Stimulated activated CD8-positive, alpha-beta memory T cell treated with anti-CD3 and anti-CD28 coated beads, Interleukin-12 subunit alpha, Interleukin-12 subunit beta, amount 100 ng/mL, for 24 hours (primary cell): ENCODE data around the gene RIMBP3C.
"Not testable (repeated sequence)": the region's sequence is repeated elsewhere in the genome, so short reads cannot be mapped to it uniquely, and the experiment has no call there.

Experiments used
- DNase-seq: peaks from one replicate; pipeline ENCODE4 v3.0.0-alpha.2; 2020; ENCODE audit errors: extremely low read depth

RIMBP3C gene

GRCh38 chr22:21573293-21573734 is 22.1 kb upstream of the RIMBP3C start:
- DNase-seq, result no peak

- DNase-seq, result no peak
Observed at GRCh38 chr22:21571679-21572078, 20.4 kb upstream of the RIMBP3C start.

GRCh38 chr22:21570398-21570797 is 19.1 kb upstream of the RIMBP3C start:
- no peak for DNase-seq

DNA sequence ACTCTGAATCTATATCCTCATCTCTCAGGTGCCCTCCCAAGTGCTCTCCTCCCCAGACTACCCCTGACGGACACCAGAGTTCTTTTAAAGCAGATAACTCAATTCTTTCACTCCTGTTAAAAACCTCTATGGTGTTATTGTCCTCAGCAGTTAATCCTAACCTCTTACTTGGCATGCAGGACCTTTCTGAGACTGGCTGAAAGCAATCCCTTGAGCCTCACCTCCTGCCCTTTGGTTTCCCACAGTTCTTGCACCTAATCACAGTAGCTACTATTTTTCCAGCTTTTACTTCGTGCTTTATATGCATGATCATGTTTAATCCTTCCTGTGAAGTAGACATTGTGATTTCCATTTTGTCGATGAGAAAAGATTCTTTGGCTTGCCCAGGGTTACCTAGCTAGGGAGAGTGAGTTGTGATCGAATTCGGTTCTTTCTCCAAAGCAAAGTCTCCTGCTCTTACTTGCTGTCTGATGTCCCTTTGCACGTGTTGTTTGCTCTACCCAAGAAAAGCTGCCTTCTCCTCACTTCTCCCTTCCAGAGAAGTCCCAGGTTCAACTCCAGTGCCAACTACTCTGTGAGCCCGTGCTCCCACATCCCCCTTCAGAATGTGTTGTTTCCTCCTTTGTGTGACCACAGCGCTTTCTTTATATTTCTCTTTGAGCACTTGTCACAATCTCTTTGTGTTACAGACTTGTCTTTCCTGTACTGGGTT is 18.4 kb upstream of the RIMBP3C start:
- DNase-seq, result no peak

DNA sequence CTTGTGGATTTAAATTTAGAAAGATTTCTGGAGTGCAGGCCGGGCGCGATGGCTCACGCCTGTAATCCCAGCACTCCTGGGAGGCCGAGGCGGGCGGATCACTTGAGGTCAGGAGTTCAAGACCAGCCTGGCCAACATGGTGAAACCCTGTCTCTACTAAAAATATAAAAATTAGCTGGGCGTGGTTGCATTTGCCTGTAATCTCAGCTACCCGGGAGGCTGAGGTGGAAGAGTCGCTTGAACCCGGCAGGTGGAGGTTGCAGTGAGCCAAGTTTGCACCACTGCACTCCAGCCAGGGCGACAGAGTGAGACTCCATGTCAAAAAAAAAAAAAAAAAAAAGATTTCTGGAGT is 17.8 kb upstream of the RIMBP3C start:
- DNase-seq, result not testable (repeated sequence)

- DNase-seq, result no peak
Observed at GRCh38 chr22:21568347-21569075, 17.2 kb upstream of the RIMBP3C start.

DNA sequence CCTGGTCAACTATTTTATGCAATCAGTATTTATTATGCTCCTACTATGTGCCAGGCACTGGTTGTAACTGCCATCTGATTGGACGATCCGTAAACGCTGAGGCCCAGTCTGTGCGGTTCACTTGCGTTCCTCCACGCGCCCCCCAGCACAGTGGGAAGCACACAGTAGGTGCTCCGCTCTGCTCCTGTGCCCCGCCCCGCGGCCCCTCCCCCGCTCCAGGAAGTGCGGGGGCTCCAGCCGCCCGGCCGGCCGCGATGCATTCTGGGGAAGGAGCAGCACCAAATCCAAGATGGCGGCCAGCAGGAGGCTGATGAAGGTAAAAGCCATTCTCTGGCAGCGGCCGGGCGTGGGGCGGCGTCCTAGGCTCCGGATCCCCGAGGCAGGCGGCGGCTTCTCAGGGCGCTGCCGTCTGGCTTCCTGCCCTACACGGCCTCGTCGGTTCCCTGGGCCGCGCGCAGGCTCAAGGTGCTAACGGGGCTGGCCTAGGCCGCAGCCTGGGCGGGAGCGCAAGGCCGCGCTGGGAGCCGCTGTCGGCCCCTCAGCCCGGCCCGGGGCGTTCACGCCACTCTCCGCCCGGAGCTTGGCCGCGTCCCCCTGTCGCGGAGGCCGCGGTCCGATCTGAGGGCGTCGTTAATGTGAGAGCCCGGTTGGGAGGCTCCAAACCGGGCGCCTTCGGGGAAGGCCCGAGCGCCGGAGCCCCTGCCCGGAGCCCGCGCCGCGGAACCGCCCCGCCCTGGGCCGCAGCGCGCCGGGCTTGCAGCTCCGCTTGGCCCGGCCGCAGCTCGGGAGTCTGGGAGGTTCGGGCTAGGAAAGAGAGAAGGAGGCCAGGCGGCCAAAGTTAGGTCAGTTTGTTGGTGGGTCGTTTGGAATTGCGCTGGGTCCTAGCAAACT is 16.4 kb upstream of the RIMBP3C start, which contains the start of gene UBE2L3:
UBE2L3 (plus strand) TSS at position 259 of the 891 bp plus-strand sequence; CDS start at position 290, 31 bp downstream.
- peak; percentile 70 for DNase-seq

- DNase-seq, result no peak
Observed at GRCh38 chr22:21564411-21564810, 13.2 kb upstream of the RIMBP3C start.

DNA sequence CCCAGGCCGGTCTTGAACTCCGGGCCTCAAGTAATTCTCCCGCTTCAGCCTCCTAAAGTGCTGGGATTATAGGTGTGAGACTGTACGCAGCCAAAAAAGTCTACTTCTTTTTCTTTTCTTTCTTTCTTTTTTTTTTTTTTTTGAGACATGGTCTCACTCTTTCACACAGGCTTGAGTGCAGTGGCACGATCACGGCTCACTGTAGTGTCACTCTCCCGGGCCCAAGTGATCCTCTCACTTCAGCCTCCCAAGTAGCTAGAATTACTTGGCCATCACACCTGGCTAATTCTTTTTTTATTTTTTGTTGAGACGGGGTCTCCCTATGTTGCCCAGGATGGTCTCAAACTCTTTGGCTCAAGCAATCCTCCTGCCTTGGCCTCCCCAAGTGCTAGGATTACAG is 12.7 kb upstream of the RIMBP3C start:
- DNase-seq, result no peak

- DNase-seq, result not testable (repeated sequence)
Observed at GRCh38 chr22:21560657-21561056, 9.4 kb upstream of the RIMBP3C start.

DNA sequence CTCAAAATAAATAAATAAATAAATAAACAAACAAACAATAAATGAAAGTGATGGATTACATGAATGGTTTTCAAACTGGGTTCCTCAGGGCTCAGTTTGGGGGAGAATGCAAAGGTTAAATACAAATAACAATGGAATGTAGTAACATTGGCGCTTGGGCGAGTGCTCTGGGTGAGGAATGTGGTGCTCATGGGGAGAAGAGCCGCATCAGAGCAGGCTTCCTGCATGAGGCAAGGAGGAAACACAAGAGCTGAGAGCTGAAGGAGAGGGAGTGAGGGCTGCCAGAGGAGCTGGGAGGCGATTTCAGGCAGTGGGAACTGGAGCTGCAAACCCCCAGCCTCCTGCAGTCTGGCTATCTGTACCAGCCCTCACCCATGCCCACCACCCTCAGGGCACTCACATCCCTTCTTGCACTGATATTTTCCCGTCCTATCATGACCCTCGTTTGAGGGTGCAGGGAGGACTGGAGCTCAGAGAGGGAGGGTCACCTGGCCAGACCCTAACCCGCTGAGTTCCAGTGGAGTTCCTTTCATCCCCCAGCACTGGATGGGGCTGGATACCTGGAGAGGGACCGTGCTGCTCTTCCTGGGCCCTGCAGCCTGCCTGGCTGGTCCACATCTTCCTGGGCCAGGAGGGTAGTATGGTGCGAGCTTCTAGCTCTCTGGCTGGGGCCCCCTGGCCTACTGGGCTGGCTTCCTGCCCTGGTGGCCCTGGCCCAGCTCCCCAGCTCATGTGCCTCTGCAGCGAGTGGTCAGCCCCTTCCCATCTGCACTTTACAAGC is 8.3 kb upstream of the RIMBP3C start:
- not testable (repeated sequence) for DNase-seq

GRCh38 chr22:21550678-21551047 is 598 bp downstream of the RIMBP3C start:
- DNase-seq, result not testable (repeated sequence)

DNA sequence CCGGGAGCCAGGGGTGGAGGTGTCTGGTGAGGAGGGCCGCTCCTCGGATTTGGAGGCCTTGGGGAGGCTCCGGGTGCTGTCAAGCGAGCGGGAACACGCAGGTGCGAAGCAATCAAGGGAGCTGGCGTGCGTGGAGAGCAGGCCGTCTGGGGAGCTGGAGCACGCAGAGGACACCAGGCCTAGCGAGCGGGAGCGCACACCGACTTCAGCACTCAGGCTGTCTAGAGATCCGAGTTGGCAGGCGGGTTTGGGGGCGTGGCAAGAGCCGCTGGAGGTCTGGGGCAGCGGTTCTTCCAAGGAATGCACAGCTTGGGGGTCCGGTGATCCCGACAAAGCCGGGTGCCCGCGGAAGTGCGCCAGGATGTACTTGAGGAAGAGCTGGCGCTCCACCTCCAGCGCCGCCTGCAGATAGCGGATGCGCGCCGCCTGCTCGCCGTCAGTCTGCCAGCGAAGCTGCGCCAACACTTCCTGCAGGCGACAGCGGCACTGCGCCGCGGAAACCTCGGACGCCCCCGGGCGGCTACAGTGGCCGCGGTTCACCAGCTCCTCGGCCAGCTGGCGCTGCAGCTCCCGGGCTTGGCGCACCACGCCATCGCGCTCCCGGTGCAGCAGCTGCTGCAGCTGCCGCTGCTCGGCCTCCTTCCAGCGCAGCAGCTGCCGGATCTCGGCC is 1.1 kb downstream of the RIMBP3C start:
- not testable (repeated sequence) for DNase-seq

GRCh38 chr22:21549558-21549957 is 1.7 kb downstream of the RIMBP3C start:
- DNase-seq, result not testable (repeated sequence)

GRCh38 chr22:21544432-21545322 is 6.6 kb downstream of the RIMBP3C start:
- not testable (repeated sequence) for DNase-seq

- not testable (repeated sequence) for DNase-seq
Observed at GRCh38 chr22:21539862-21540261, 11.4 kb downstream of the RIMBP3C start.

GRCh38 chr22:21532863-21533648 is 18.2 kb downstream of the RIMBP3C start:
- DNase-seq, result not testable (repeated sequence)

DNA sequence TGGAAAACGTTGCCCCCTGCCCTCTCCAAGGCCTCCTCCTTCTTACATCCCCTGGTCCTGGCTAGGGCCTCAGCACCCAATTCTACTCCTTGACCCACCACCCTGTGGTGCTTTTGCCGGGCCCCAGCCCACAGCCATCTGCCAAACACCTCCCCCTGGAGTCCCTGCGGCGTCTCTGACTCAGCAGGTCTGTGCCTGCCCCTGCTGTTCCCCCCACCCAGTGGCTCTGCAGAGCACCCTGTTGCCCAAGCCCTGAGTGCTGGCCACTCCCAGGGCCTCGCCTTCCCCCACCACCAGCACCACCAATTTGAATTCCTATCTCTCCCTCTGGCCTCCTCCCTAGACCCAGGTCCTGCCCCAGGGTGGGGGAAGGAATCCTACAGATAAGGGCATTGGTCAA is 19.7 kb downstream of the RIMBP3C start:
- DNase-seq, result not testable (repeated sequence)
